B cell (primary cell): ENCODE measurements around the gene GRID1.

ENCODE experiments used
- CTCF ChIP-seq: fragments of 200-600 bp; IDR thresholded peaks from one replicate; pipeline ENCODE4 v1.8.0; 2022; ENCODE audit warnings: antibody characterized with exemption, mild to moderate bottlenecking
- EZH2 ChIP-seq: IDR thresholded peaks from 2 replicates; pipeline ENCODE4 v1.6.1; 2012; ENCODE audit warnings: borderline replicate concordance, low read depth, mild to moderate bottlenecking, moderate library complexity, low read length; ENCODE audit not compliant: insufficient read depth, poor library complexity, severe bottlenecking

GRCh38 chr10:86191166-86191565, 175.4 kb downstream of the GRID1 start:
- no peak for TF ChIP-seq CTCF
- no peak for TF ChIP-seq EZH2
